ENCODE results near the gene UBXN11. TPM values are rescaled to one million over a fixed set of nuclear protein-coding genes. Genes with fewer than 3 reads are reported as not detected.
A peak's percentile ranks its signal among the peaks of the same experiment; 100 is the strongest.

Gene UBXN11
- total and polyA plus RNA-seq, 2 donors from 2014 or later: 30.2 to 55.0 TPM

- H3K27me3 ChIP-seq (ENCODE audit: control insufficient read depth, insufficient read depth, low read length): no peaks in the 10 kb centered on the region
- peaks cover 0 to under 1% (median 0%) of the 10 kb centered on the region in 3 donors for H3K36me3 ChIP-seq (ENCODE audit: control insufficient read depth in 2 of 3, insufficient read depth in 3 of 3, low read length in 3 of 3)
- no peak overlapping the region for H3K27ac ChIP-seq (ENCODE audit: low read depth in 2 of 2, low read length in 2 of 2)
- no peak overlapping the region for H3K9ac ChIP-seq (ENCODE audit: low read length in 3 of 3)
- H3K4me3 ChIP-seq (ENCODE audit: low read length in 3 of 3): no peak overlapping the region
- H3K4me1 ChIP-seq (ENCODE audit: control insufficient read depth in 2 of 3, insufficient read depth in 2 of 3, low read depth in 1 of 3, low read length in 3 of 3): peaks cover 7 to 29% (median 28%) of the 10 kb centered on the region in 3 donors
- FAIRE-seq (no peak), DNase-seq (no peak)
- intact Hi-C loops (cut with DNase I): no loop called here
- H3K9me3 ChIP-seq (ENCODE audit: control insufficient read depth in 2 of 3, insufficient read depth in 1 of 3, low read length in 3 of 3): no peaks in the 10 kb centered on the region
- TF ChIP-seq CTCF (IDR thresholded peaks at IDR 0.05; ENCODE audit: borderline replicate concordance, extremely low read depth, insufficient read depth): no peak
Observed at GRCh38 chr1:26281091-26281958, 25.1 kb downstream of the UBXN11 start.

GRCh38 chr1:26280333-26281042 is 25.9 kb downstream of the UBXN11 start:
- DNase-seq: peak in 2 of 5 donors; percentile 76 to 82
- intact Hi-C loops (cut with DNase I): no loop called here
- H3K4me1 ChIP-seq (ENCODE audit: control insufficient read depth in 2 of 3, insufficient read depth in 2 of 3, low read depth in 1 of 3, low read length in 3 of 3): peaks cover 9 to 37% (median 35%) of the 10 kb centered on the region in 3 donors
- peak overlapping the region; percentile 34 to 73 (median 47) for H3K4me3 ChIP-seq (ENCODE audit: low read length in 3 of 3)
- no peaks in the 10 kb centered on the region for H3K27me3 ChIP-seq (ENCODE audit: control insufficient read depth, insufficient read depth, low read length)
- TF ChIP-seq CTCF (IDR thresholded peaks at IDR 0.05; ENCODE audit: borderline replicate concordance, extremely low read depth, insufficient read depth): no peak
- no peak for FAIRE-seq
- no peaks in the 10 kb centered on the region for H3K9me3 ChIP-seq (ENCODE audit: control insufficient read depth in 2 of 3, insufficient read depth in 1 of 3, low read length in 3 of 3)
- H3K36me3 ChIP-seq (ENCODE audit: control insufficient read depth in 2 of 3, insufficient read depth in 3 of 3, low read length in 3 of 3): peaks cover 0 to 2% (median 0%) of the 10 kb centered on the region in 3 donors
- H3K27ac ChIP-seq (ENCODE audit: low read depth in 2 of 2, low read length in 2 of 2): peak overlapping the region; percentile 83 to 84
- peak overlapping the region in 1 of 3 donors; percentile 82 for H3K9ac ChIP-seq (ENCODE audit: low read length in 3 of 3)

- intact Hi-C loops (cut with DNase I): no loop called here
- peak within 1 kb of the TSS; percentile 56 to 73 (median 62) for H3K4me3 ChIP-seq (ENCODE audit: low read length in 3 of 3)
- peaks cover 0 to 2% (median 0%) of the 10 kb centered on the region in 3 donors for H3K36me3 ChIP-seq (ENCODE audit: control insufficient read depth in 2 of 3, insufficient read depth in 3 of 3, low read length in 3 of 3)
- H3K9me3 ChIP-seq (ENCODE audit: control insufficient read depth in 2 of 3, insufficient read depth in 1 of 3, low read length in 3 of 3): no peaks in the 10 kb centered on the region
- DNase-seq (peak; percentile 84 to 96 (median 91)), FAIRE-seq (no peak)
- peak within 1 kb of the TSS; percentile 83 to 84 for H3K27ac ChIP-seq (ENCODE audit: low read depth in 2 of 2, low read length in 2 of 2)
- peaks cover 9 to 39% (median 35%) of the 10 kb centered on the region in 3 donors for H3K4me1 ChIP-seq (ENCODE audit: control insufficient read depth in 2 of 3, insufficient read depth in 2 of 3, low read depth in 1 of 3, low read length in 3 of 3)
- H3K9ac ChIP-seq (ENCODE audit: low read length in 3 of 3): peak within 1 kb of the TSS; percentile 47 to 82 (median 62)
- H3K27me3 ChIP-seq (ENCODE audit: control insufficient read depth, insufficient read depth, low read length): no peaks in the 10 kb centered on the region
- TF ChIP-seq CTCF (IDR thresholded peaks at IDR 0.05; ENCODE audit: borderline replicate concordance, extremely low read depth, insufficient read depth): no peak
Observed at GRCh38 chr1:26279456-26280332, 26.7 kb downstream of the UBXN11 start, which contains the start of gene SH3BGRL3. TSS of gene SH3BGRL3 (plus strand) at chr1:26280086. CDS start at chr1:26280156, 70 bp downstream.
